Measurements from ENCODE around the gene CYP4V2.
A peak's percentile ranks its signal among the peaks of the same experiment; 100 is the strongest.

CYP4V2 gene

GRCh38 chr4:186189656-186190055 is 1.7 kb upstream of the CYP4V2 start:
- DNase-seq = no peak

DNA sequence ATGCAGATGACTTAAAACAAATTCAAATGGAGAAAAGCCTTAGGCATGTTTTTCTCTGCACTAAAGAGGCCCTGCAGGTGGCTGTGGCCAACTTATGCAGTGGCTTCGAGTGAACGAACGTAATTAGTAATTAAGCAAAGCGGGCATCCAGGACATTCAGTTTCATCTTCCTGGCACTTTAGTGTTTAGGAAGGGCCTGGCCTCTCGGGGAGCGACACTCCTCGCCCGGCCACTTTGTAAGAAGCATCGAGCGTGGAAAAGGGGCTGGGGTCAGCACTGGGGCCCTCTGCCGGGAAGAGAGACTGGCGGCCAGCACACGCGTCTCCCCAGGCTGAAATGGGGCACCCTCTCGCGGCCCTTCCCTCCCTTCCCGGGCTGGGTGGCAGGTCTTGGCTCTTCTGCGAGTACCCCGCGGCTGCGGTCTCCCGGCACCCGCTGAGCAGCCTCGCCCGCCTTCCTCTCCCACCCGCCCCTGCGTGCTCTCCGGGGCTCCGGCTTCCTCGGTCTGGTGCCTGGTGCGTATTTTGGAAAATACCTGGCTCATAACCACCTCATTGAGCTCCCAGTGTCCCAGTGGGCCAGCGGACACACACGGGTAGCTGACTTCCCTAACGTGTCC is 677 bp upstream of the CYP4V2 start:
- peak; percentile 38 to 47 for DNase-seq

- peak in 1 of 2 experiments; percentile 11 for DNase-seq
Observed at GRCh38 chr4:186192066-186192612, 772 bp downstream of the CYP4V2 start.

DNA sequence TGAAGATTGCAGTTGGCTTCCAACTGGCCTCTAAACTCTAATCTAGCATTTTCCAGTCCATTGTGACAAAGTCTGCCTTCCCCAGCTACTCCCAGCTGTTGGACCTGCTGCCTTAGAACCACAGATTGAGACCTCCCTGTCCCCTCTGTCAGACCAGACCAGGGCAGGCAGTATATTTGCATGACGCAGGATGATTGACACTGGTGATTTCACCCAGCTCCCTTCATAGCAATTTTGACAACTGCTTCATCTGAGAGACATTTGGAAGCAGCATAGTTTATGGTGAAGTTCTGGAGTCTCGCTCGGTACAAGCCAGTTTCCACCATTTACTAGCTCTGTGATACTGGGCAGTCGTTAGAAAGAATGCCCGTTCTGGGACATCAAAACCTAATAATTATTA is 2.5 kb downstream of the CYP4V2 start:
- DNase-seq = no peak

DNA sequence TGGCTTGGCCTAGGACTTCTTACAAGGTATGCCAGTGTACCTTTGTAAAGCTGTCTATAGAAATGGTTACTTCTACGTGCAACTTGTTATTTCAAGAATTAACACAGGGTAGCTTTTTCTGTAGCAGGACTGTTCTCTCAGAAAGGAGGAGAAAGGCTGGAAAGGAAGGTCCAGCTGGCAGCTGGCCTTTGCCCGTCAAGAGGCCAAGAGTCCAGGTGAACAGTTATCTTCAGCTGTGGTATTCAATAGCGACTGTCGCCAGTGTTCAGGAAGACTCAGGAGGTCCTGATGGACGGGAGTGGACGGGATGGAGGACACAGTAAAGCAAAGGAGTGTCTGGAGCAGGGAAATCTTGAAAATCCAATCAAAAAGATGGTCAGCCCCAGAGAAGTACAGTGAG is 4.7 kb downstream of the CYP4V2 start:
- no peak for DNase-seq

DNA sequence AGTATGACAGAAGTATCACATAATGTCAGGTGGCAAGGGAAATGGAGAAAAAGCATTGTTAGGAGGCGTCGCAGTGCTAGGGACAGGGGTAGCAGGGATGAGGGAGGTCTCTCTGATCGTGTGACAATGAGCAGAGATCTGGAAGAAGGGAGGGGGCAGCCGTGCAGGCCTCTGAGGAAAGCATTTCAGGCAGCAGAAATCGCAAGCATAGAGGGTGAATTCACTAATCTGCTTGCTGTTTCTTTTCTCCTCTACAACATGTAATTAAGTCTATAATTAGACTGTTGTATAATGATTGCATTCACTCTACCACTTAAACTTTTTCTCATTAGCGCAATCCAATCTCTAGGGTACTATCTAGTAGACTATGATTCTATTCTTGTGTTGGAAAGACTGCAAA is 9.1 kb downstream of the CYP4V2 start:
- no peak for DNase-seq

DNA sequence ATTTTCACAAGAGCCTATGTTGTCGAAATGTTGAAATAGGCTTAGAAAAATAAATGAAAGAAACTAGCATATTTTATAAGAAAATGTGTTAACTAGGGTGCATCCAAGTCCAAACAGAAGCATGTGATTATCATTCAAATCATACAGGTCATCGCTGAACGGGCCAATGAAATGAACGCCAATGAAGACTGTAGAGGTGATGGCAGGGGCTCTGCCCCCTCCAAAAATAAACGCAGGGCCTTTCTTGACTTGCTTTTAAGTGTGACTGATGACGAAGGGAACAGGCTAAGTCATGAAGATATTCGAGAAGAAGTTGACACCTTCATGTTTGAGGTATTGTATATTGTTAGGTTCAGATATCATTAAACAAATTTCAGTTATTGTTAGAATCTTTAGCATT is 9.6 kb downstream of the CYP4V2 start:
- no peak for DNase-seq

- DNase-seq = peak; percentile 48 to 67
Observed at GRCh38 chr4:186201535-186202230, 10.3 kb downstream of the CYP4V2 start.

- DNase-seq = no peak
Observed at GRCh38 chr4:186202490-186203140, 11.2 kb downstream of the CYP4V2 start.

GRCh38 chr4:186203406-186203805 is 12.0 kb downstream of the CYP4V2 start:
- DNase-seq = no peak

DNA sequence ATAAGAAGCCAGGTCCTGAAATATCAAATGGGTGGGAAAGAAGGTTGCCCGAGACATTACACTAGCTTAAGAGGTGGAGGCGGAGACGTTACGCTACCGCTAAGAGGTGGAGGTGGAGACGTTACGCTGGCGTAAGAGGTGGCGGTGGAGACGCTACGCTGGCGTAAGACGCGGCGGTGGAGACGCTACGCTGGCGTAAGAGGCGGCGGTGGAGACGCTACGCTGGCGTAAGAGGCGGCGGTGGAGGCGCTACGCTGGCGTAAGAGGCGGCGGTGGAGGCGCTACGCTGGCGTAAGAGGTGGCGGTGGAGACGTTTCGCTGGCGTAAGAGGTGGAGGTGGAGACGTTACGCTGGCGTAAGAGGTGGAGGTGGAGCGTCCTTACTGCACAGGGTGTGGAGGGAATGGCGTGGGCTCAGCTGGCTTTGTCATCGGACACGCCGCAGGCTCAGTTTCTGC is 12.8 kb downstream of the CYP4V2 start:
- peak; percentile 62 to 77 for DNase-seq

GRCh38 chr4:186204686-186205085 is 13.3 kb downstream of the CYP4V2 start:
- DNase-seq = no peak

DNA sequence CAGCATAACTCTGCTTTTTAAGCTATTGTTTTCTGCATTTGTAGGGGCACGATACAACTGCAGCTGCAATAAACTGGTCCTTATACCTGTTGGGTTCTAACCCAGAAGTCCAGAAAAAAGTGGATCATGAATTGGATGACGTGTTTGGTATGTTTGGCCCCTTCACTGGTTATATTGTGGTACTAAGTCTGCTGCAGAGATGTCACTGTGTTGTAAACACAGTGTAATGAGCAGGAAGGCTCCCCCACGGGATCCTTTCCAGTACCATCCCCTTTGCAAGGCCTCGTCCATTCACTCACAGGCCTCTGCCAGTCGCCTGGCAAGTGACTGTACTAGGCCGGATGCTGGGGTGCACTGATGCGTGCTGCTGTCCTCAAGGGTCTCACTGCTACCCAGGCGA is 13.8 kb downstream of the CYP4V2 start:
- DNase-seq = no peak

DNA sequence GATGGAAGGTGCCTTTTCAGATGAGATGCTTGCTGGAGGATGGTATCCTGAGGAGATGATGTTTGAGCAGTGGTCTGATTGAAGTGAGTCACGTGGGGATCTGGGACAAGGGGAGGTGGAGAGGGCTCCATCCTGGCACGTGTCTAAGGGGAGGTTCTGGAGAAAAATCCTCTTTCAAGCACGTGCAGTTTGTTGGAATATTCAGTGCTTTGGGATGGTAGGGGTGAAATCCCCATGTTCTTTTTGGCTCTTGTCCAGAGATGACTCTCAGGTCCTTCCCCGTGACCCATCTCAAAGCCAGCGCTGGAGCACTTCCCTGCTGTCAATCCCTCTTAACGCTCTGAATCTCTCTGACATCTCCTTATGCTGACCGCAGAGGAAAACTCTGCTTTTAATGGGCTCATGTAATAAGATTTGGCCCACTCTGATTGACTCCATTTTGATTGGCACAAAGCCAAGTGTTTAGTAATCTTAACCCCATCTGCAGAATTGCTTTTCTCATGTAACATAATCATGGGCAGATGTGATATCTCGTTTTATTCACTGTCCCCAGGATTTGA is 25.2 kb downstream of the CYP4V2 start:
- no peak for DNase-seq

- DNase-seq = no peak
Observed at GRCh38 chr4:186217733-186218293, 26.4 kb downstream of the CYP4V2 start.

- no peak for DNase-seq
Observed at GRCh38 chr4:186221624-186222023, 30.3 kb downstream of the CYP4V2 start.

DNA sequence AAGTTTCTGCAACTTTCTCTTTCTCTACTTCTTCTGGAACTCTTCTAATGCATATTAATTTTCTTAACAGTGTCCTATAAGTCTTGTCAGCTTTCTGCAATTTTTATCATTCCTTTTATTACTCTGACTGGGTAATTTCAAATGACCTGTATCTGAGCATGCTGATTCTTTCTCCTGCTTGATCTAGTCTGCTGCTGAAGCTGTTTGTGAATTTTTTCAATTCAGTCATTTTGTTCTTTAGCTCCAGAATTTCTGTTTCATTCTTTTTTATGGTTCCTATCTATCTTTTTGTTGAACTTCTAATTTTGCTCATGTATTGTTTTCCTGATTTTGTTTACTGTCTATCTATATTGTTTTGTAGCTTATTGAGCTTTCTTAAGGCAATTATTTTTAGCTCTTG is 34.5 kb downstream of the CYP4V2 start:
- DNase-seq = no peak

- DNase-seq = no peak
Observed at GRCh38 chr4:186226521-186227189, 35.3 kb downstream of the CYP4V2 start.

GRCh38 chr4:186227221-186227620 is 35.9 kb downstream of the CYP4V2 start, which contains the start of gene KLKB1:
Gene KLKB1, plus strand, starts transcription at chr4:186227507. Its CDS starts 689 bp downstream, at chr4:186228196.
- DNase-seq = no peak

DNA sequence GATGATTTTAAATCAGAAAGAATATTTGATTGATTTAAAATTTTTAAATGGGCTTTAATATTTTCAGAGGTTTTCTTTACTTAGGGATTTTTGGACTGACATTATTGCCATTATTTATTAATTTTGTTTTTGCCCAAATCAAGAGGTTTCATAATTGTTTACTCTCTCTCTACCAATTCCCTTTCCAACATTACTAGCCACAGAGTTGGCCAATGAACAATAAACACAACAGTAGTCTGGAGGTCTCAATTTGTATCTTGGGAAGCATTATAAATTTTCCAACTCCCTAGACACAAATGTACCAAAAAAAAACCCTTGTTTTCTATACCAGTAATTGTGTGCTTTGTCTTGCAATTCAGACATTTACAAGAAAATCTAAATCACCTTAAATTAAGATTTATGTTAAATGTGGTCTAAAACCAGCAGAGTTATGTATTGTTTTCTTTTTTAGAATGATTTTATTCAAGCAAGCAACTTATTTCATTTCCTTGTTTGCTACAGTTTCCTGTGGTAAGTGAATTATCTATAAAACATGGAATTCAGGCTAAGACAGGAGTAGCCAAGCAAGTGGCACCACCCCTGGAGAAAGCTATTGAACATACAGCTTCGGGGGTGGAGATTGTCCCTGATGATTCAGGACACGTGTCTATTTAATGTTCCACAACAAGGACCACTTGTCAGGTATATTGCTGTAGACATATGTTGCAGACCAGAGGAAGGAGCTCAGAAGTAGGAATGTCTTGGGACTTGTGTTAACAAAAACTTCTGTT is 36.6 kb downstream of the CYP4V2 start:
- no peak for DNase-seq

DNA sequence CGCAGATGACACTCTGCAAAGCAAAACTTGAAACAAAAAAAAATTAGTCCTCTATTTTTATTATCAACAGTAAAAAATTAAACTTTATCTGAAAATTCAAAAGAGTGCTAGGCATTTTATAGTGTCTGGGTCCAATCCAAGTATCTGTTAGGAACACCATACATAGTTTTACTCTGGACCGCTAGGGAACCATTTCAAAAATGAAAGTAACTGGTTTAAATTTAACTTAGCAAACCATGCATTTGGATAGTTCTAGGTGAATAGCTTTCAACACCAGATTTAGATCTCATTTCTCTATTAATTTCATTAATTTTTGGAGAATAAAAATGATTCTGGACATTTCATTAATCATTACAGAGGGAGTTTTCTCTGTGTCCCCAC is 37.1 kb downstream of the CYP4V2 start:
- no peak for DNase-seq

GRCh38 chr4:186234367-186234766 is 43.0 kb downstream of the CYP4V2 start:
- no peak for DNase-seq

Data from stimulated activated CD4-positive, alpha-beta T cell treated with anti-CD3 and anti-CD28 coated beads, Interleukin-4, amount 100 ng/mL, for 4 hours (primary cell).